8988T (cell line): ENCODE results near the gene BTBD2.
"Not testable (repeated sequence)": the region's sequence is repeated elsewhere in the genome, so short reads cannot be mapped to it uniquely, and the experiment has no call there.

Experiments used
- DNase-seq: peaks from one replicate; pipeline ENCODE4 v3.0.0; 2011

Gene BTBD2

DNA sequence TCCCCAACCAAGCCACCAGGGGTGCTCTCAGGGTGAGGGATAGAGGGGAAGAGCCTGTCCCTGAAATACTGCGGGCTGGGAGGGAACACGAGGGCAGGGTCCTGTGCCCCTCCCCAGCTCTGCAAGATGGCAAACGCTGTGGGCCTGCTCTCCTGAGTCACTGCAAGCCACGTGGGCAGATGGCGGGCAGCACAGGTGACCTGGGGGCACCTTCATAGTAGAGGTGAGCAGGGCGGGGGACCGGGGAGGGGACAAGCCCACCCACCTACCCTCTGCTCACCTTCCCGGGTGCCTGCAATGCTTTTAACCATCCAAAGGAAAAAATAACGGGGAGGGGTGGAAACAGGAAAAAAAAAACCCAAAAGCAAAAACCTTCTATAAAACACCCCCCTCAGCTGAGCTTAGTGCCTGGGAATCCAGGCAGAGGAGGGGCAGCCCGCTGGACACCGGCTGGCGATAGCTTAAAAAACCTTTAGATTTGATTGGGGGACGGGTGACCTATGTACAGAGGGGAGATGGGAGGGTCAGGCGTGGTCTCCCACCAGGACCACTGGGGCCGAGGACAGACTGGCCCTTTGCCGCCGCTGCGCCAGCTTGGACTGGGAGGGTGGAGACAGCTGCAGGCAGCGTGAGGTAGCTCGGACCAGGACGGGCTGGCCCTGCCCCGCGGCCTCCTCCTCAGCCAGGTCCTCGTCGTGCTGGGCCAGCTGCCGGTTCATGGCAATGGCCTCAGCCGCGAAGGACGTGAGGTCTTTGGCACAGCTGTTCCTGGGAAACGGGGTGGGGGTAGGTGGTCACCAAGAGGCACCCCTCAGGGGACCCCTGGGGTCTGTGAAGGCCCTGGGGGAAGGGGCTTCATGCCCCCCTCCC is 23.8 kb upstream of the BTBD2 start:
- peak; percentile 32 for DNase-seq

DNA sequence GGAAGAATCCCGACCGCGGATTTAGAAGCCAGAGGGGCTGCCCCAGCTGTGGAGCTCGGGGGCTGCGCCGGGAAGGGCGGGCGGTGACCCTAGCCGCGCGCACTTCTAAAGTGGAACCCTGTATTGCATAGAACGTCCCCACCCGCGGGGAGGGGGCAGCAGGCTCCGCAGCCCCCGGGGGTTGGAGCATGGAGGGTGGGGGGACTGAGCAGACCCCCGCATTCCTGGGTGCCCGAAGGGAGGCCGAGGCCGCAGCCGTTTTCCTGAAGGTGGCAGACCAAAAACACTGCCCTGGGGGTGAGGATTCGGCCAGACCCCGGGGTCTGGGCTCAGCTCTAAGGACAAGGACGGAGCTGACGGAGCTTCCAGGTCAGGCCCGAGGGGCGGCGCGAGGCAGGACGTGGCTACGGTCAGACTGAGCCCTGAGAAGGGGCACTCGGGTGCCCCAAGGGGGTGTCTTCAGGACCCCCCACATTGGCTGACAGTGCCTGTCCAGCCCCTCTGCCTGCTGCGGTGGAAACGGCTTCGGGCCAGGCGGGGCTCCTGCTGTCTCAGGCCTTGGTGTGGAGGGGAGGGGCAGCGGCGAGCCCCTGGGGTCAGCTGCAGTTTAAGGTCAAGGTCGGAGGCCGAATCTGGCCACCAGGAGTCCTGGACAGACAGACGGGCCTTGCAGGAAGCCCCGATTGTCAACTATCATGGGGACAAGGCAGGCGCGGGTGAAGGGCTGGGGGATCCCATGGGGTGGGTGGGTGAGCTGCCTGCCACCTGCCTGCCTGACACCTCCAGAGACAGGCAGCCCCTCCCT is 23.0 kb upstream of the BTBD2 start:
- DNase-seq = no peak

DNA sequence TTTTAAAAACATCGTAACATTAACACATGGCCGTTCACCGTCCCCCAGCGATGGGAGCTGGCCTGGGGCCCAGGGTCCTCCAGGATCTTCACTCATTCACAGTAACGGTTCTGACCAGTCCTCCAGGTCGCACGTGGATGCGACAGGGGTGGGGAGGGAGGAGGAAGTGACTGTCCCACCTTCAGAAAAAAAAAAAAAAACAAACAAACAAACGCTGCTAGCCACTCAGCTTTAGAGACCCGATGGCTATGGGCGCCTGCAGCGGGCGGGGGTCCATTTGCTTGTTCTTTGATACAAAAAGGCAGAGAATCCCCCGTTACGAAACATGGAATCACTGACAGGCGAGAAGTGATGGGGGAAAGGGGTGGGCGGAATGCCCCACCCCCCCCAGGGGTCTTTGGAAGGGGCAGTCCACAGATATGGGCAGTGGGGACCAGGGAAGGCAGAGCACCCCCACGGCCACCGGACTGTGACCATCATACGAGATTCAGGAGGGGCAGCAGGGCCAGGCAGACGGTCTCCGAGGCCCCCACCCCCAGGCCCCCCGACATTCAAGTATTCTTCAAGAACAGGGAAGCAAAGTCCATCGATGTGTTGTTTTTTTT is 22.2 kb upstream of the BTBD2 start:
- DNase-seq = no peak

DNA sequence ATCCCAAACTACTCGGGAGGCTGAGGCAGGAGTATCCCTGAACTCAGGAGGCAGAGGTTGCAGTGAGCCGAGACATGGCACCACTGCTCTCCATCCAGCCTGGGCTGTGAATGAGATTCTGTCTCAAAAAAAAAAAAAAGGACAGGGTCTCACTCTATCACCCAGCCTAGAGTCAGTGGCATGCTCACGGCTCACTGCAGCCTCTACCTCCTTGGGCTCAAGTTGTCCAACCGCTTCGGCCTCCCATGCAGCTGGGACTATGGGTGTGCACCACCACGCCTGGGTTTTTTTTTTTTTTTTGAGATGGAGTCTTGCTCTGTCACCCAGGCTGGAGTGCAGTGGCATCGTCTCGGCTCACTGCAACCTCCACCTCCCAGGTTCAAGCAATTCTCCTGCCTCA is 20.9 kb upstream of the BTBD2 start:
- DNase-seq = no peak

DNA sequence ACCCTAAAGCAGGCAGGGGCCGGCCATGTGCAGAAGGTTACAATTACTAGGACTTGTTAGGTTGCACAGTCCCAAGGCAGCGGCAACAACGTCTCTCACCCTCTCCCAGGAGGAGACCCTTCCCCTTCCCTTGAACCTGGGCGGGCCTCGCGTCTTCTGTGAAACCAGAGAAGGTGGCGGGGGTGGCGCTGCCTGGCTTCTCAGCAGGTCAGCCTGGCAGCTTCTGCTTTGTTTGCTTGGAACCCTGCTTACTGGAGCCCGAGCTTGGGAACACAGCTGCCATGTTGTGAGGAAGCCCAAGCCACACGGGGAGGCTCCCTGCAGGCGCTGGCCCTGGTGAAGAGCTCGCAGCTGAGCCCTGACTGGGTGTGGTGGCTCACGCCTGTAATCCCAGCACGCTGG is 20.1 kb upstream of the BTBD2 start:
- no peak for DNase-seq

DNA sequence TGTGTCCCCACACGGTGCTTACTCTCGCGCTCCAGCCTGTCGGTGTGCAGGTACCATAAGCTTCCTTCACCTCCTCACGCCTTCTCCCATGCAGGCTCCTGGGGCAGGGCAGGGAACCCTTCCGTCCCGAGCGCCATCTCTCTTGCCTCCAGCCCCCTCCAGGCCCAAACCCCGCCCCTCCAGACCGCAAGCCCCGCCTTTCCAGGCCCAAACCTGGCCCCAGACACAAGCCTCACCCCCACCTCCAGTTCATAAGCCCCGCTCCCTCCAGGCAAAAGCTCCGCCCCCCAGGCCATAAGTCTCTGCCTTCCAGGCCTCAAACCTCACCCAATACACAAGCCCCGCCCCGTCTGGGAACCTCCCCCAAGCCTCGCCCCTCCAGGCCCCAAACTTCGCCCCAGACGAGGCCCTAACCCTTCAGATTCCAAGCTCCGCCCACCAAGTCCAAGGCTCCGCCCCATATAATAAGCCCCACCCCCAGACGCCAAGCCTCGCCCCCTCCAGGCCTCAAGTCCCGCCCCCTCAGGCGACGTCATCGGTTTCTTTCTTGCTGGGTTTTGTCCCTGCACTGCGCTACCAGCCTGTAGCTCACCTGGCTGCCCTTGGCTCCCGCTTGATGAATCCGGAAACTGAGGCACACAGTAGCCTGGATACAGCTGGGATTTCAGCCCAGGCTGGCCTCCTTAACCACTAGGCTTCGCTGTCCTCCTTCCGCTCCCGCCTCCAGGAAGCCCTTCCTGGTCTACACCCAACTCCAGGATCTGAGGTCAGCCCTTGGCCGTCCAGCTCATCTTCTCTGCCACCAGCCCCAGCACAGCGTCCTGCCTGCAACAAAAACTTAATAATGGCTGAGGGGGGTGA is 19.4 kb upstream of the BTBD2 start:
- DNase-seq = no peak

DNA sequence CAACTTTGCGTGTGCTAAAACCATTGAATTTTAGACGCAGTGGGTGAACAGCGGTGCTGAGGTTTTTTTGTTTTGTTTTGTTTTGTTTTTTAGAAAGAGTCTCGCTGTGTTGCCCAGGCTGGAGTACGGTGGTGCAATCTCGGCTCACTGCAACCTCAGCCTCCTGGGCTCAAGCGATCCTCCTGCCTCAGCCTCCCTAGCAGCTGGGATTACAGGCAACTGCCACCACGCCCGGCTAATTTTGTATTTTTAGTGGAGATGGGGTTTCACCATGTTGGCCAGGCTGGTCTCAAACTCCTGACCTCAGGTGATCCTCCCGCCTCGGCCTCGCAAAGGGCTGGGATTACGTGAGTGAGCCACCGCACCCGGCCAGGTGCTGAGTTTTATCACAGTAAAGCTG is 18.7 kb upstream of the BTBD2 start:
- not testable (repeated sequence) for DNase-seq

DNA sequence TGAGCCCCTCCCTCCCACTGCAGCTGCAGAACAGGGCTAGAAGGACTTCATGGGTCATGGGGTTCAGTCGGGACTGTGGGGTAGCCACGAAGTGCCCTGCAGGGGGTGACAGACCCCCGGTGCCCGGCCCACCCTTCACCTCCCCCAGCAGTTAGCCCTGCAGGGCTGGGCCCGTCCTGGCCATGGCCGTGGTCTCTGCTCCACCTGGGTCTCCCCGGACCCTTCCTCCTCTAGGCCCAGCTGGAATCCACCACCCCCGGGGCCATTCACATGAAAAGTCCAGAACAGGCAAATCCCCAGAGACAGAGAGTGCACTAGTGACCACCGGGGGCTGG is 18.3 kb upstream of the BTBD2 start:
- no peak for DNase-seq

DNA sequence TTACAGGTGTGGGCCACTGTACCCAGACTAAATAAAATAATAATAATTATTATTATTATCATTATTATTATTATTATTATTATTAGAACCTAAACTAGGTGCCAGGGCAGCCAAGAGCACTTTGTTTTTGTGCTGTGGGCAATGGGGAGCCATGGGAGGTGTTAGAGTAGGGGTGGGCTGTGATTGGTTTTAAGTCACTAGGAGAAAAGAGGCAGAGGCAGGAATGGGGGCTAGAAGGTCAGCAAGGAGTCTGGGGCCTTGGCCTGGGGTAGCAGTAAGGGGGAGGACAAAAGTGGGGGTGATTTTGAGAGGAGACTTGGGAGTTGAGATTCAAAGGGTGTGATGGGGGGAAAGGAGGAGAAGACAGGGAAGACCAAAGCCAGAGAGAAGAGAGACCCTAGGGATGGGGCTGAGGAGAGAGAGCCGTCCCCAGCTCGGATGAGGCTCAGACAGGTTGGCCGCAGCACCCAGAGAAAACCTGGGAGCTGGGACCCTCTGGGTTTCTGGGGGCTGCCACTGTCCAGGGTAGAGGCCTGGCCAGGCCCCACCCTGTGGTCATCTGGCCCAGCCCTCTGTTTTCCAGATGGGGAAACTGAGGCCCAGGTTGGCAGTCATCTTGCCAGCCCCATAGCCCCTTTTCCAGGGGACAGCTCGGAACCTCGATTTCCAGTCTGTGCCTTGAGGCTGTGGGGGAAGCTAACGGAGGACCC is 17.8 kb upstream of the BTBD2 start:
- no peak for DNase-seq

DNA sequence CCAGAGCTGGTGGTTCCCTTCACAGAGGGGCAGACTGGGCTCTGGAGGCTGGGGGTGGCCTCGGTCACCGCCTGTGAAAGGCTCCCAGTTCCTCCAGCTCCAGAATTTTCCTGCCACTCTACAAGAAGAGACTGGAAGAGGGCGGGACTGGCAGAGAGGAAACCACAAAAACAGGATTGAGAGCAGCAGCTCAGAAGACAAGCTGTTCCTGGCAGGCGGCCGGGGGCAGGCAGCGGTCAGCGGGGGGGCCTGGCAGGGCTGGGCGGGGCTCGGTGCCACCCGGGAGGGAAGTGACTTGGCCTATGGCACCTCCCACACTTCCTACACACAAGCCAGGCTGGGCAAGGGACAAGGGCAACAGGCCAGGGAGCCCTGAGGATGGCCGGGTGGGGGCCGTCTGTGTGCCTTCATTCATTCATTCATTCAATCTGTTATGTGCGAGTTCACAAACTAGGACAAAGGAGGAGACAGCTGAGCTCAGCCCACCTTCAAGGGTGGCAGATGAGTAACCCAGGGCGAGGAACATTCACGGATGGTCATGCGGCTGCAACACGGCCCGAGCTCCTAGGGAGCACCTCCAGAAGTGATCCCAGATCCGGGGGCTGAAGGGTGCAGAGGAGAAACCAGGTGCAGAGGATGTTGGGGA is 16.9 kb upstream of the BTBD2 start:
- no peak for DNase-seq

DNA sequence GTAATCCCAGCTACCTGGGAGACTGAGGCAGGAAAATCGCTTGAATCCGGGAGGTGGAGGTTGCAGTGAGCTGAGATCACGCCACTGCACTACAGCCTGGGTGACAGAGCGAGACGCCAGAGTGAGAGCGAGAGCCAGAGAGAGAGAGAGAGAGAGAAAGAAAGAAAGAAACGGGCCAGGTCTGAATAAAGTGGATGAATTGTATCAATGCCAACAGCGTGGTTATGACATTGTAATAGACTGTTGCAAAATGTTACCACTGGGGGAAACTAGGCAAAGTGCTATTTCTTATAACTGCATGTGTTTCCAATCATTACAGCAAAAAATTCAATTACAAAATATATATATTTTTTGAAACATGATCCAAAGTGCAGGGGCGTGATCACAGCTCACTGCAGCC is 11.8 kb upstream of the BTBD2 start:
- DNase-seq = no peak

DNA sequence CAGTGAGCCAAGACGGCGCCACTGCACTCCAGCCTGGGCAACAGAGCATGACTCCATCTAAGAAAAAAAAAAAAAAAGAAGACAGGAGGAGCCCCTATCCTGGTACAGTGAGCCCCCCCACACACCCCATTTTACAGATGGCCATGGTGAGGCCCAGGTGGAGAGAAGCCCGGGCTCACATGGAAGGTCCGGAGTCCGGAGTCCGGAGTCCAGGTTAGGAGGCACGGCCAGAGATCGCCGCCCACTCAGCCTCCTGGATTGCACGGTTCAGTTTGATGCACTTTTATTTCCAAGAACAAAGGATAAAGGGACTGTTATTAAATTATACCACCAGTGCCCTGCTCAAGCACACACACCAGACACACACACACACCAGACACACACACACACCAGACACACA is 11.3 kb upstream of the BTBD2 start:
- DNase-seq = no peak

DNA sequence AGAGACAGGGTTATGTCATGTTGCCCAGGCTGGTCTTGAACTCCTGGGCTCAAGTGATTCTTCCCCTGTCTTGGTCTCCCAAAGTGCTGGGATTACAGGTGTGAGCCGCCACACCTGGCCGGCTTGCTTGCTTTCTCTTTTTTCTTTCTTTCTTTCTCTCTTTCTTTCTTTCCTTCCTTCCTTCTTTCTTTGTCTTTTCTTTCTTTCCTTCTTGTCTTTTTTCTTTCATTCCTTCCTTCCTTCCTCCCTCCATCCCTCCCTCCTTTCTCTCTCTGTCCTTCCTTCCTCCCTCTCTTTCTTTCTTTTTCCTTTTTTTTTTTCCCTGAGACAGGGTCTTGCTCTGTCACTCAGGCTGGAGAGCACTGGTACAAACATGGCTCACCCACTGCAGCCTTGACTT is 6.8 kb upstream of the BTBD2 start:
- DNase-seq = no peak

DNA sequence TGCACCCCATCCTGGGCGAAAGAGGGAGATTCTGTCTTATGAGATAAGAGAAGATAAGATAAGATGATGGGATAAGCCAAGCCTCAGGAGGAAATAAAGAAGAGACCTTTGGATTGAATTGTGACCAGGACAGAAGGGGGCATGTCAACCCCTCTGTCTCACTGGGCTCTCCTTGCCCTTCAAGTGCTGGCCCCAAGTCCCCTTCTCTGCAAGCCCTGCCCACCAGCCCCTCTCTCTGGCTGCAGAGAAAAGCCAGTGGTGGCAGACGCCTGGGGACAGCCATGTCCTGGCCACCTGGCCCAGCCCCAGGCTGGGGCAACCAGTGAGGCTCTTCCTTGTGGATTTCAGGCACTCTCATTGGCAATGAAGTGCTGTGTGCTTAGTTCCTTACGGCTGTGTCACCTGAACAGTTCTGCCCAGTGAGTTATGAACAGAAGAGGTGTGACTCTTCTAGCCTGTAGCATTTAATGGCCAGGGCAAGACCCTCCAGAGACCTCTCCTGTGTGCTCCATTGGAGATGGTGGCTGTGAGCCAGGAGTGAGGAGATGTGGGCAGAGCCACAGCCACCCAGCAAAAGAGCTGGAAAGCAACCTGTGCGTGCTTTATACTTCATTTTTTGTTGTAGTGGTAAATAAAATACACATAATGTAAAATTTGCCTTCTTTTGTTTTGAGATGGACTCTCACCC is 6.1 kb upstream of the BTBD2 start:
- DNase-seq = no peak

DNA sequence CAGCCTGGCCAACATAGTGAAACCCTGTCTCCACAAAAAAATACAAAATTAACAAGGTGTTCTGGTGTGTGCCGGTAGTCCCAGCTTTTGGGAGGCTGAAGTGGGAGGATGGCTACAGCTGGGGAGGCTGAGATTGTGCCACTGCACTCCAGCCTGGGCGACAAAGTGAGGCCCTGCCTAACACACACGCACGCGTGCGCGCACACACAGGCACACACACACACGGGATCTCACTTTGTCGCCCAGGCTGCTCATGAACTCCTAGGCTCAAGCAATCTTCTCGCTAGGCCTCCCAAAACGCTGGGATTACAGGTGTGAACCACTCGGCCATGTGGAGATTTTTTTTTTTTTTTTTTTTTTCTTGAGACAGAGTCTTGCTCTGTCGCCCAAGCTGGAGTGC is 3.2 kb upstream of the BTBD2 start:
- no peak for DNase-seq

DNA sequence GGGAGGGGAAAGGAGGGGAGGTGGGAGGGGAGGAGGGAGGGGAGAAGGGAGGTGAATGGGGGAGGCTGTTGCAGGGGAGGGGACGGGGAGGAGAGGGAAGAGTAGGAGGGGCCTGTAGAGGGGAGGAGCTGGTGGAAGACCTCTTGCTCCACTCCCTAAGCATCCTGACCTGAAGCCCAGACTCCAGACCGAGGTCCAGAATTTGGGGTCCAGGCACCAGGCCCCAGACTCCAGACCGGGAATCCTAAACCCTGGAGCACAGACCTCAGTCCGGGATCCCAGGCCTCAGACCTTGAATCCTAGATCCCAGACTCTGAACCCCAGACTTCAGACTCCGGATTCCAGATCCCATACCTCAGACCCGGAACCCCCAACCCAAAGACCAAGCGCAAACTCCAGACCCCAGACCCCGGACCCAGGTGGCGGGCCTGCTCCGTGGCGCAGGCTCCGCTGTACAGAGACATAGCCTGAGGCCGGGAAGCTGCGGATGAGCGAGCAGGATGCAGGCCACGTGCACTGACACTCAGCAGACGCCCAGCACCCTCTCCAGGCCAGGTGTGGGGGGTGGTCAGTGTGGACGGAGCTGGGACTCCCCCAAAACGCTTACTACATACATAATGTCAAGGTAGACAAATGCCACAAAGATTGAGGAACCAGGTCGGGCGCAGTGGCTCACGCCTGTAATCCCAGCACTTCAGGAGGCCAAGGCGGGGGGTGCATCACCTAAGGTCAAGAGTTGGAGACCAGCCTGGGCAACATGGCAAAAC is 710 bp upstream of the BTBD2 start:
- peak; percentile 71 for DNase-seq

DNA sequence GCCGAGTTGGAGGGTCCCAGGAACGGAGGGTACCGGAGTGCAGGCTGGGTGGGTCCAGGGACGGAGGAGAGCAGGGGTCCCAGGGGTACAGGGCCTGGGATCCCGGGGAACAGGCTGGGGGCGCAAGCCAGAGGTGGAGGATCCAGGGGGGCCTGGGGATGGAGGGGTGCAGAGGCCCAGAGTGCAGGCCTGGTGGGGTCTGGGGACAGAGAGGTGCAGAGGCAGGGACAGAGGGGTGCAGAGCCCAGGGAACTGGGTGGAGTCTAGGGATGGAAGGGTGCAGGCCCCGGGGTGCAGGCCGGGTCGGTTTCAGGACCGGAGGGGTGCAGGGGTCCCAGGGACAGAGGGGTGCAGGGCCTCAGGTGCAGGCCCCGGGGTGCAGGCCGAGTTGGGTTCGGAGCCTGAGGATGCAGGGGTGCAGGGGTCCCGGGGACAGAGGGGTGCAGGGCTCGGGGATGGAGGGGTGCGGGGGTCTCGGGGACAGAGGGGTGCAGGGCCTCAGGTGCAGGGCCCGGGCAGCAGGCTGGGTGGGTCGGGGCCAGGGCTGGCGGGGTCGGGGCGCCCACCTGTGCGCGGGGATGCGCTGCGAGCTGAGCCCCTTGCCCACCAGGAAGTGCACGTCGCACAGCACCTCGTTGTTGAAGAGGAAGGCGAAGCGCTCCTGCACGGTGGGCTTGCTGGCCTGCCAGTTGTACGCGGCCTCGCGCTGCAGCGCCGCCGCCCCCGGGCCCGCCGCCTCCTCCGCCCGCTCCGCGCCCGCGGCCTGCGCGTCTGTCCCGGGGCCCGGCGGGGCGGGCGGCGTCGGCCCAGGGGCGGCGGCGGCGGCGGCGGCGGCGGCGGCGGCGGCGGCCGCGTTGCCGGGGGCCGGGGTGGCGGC is 545 bp downstream of the BTBD2 start:
- DNase-seq = peak; percentile 65

DNA sequence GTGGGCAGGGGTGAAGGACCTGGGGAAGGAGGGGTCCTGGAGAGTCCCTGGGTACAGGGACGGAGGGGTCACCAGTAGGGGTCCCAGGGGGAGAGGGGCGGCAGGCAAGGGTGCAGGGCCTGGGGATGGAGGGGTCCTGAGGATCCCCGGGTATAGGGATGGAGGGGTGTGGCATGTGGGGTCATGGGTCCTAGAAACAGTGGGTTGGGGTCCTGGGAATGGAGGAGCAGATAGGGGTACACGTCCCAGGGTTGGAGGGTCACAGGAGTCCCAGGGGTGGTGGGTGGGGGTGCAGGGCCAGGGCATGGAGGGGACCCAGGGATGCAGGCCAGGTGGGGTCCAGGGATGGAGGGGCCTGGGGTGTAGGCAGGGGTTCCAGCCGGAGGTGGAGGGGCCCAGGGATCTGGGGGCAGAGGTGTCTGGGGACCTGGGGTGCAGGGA is 1.4 kb downstream of the BTBD2 start:
- no peak for DNase-seq

DNA sequence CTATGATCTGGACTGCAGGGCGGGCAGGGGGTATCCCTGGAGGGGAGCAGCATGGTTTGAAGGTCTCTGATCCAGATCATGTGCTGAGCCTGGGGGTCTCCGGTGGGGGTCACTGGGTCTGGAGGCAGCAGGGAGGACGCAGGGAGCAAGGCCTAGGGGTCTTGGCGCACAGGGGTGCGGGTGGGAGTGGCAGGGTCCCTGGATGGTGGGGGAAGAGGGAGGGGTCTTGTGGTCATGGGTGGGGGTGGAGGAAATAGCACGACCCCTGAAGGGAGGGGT is 1.9 kb downstream of the BTBD2 start:
- no peak for DNase-seq
